HEK293T (cell line): ENCODE measurements around the gene CCL24.
"Not testable (repeated sequence)": the region's sequence is repeated elsewhere in the genome, so short reads cannot be mapped to it uniquely, and the experiment has no call there.

ENCODE experiments used
- BHLHE40 ChIP-seq: fragments of 450-650 bp; IDR thresholded peaks from 2 replicates; pipeline ENCODE4 v1.6.1; 2016; ENCODE audit warnings: mild to moderate bottlenecking, moderate library complexity, borderline replicate concordance
- ZNF384 ChIP-seq: fragments of 450-650 bp; IDR thresholded peaks from 2 replicates; pipeline ENCODE4 v1.6.1; 2016

GRCh38 chr7:75845132-75845531 lies 31.5 kb upstream of the CCL24 start:
- not testable (repeated sequence) for TF ChIP-seq ZNF384, BHLHE40
